GM23338 (cell line): ENCODE data around the gene PLA2G2E. TPM values are rescaled to one million over a fixed set of nuclear protein-coding genes. Genes with fewer than 3 reads are reported as not detected.

Source experiments
- ATAC-seq: fragments of 200-7000 bp; cut with Tn5 transposase; 3 replicates; pipeline ENCODE4 v1.9.1; 2020
- DNase-seq: peaks from one replicate; pipeline ENCODE4 v3.0.0-alpha.2; 2015; ENCODE audit warnings: low spot score
- H2AFZ ChIP-seq: fragments of 200-600 bp; sonication (generic); 2 replicates; pipeline ENCODE4 v1.8.0; 2016; ENCODE audit warnings: antibody characterized with exemption, mild to moderate bottlenecking, moderate library complexity
- H3F3A ChIP-seq: fragments of 200-600 bp; sonication (generic); replicated peaks from 2 replicates; pipeline ENCODE4 v1.8.0; 2017; ENCODE audit warnings: antibody characterized with exemption, mixed run types, low read depth
- H3K27ac ChIP-seq: fragments of 200-600 bp; sonication (generic); 2 replicates; pipeline ENCODE4 v1.6.1; 2016; ENCODE audit warnings: low read depth
- H3K27me3 ChIP-seq: fragments of 200-600 bp; sonication (generic); 2 replicates; pipeline ENCODE4 v1.8.0; 2016; ENCODE audit warnings: mild to moderate bottlenecking, mixed run types, moderate library complexity; ENCODE audit not compliant: insufficient read depth
- H3K36me3 ChIP-seq: fragments of 200-600 bp; sonication (generic); 2 replicates; pipeline ENCODE4 v1.8.0; 2016; ENCODE audit warnings: mild to moderate bottlenecking; ENCODE audit not compliant: insufficient read depth
- H3K4me1 ChIP-seq: fragments of 200-600 bp; sonication (generic); 2 replicates; pipeline ENCODE4 v1.8.0; 2016; ENCODE audit warnings: mild to moderate bottlenecking, moderate library complexity; ENCODE audit not compliant: insufficient read depth
- H3K4me2 ChIP-seq: fragments of 200-600 bp; sonication (generic); 2 replicates; pipeline ENCODE4 v1.7.1; 2017; ENCODE audit warnings: mixed run types
- H3K4me3 ChIP-seq: fragments of 200-600 bp; sonication (generic); 2 replicates; pipeline ENCODE4 v1.6.1; 2016; ENCODE audit warnings: mixed run types
- H3K79me2 ChIP-seq: fragments of 200-600 bp; sonication (generic); replicated peaks from 2 replicates; pipeline ENCODE4 v1.8.0; 2017; ENCODE audit warnings: mild to moderate bottlenecking; ENCODE audit not compliant: insufficient read depth
- H3K9me2 ChIP-seq: fragments of 200-600 bp; sonication (generic); 2 replicates; pipeline ENCODE4 v1.8.0; 2017; ENCODE audit not compliant: insufficient read depth
- H4K20me1 ChIP-seq: fragments of 200-600 bp; sonication (generic); replicated peaks from 2 replicates; pipeline ENCODE4 v1.8.0; 2017; ENCODE audit warnings: mild to moderate bottlenecking; ENCODE audit not compliant: insufficient read depth
- H3K27ac Mint-ChIP-seq: 2 replicates; pipeline ENCODE4 v1.8.0; 2020; ENCODE audit warnings: inconsistent platforms, mild to moderate bottlenecking, moderate library complexity, mixed read lengths
- H3K27me3 Mint-ChIP-seq: 3 replicates; pipeline ENCODE4 v1.8.0; 2022; ENCODE audit warnings: low read depth, mild to moderate bottlenecking, moderate library complexity, mixed read lengths, inconsistent platforms; ENCODE audit not compliant: insufficient read depth, poor library complexity
- H3K36me3 Mint-ChIP-seq: 3 replicates; pipeline ENCODE4 v1.8.0; 2021; ENCODE audit warnings: low read depth, mild to moderate bottlenecking, inconsistent platforms, moderate library complexity, mixed read lengths
- H3K4me1 Mint-ChIP-seq: 3 replicates; pipeline ENCODE4 v1.8.0; 2020; ENCODE audit warnings: mild to moderate bottlenecking, inconsistent platforms, mixed read lengths
- H3K4me3 Mint-ChIP-seq: 3 replicates; pipeline ENCODE4 v1.8.0; 2021; ENCODE audit warnings: moderate library complexity, mild to moderate bottlenecking, inconsistent platforms, mixed read lengths
- H3K9me3 Mint-ChIP-seq: 3 replicates; pipeline ENCODE4 v1.8.0; 2020; ENCODE audit warnings: moderate library complexity, mild to moderate bottlenecking, inconsistent platforms, mixed read lengths
- STAT1 ChIP-seq: IDR thresholded peaks from one replicate; pipeline ENCODE4 v1.6.1; 2016; ENCODE audit warnings: antibody characterized with exemption; ENCODE audit not compliant: unreplicated experiment
- polyA plus RNA-seq: library from polyadenylated mRNA; unstranded; fragments of >200 nt; fragmentation: Nextera tagmentation; extraction: Ambion mirVana; gene quantifications from 2 replicates; pipeline ENCODE4 v1.2.1, GENCODE V29; 2016
- total RNA-seq: library from RNA; depleted of rRNA; stranded (reverse); fragments of >200 nt; shearing (Covaris generic); gene quantifications from 2 replicates; pipeline ENCODE4 v1.2.3, GENCODE V29; 2014; rRNA removed
- TF ChIP-seq, protein P1 (sequence below), 2 experiments: fragments of 200-600 bp in 1 of 2; sonication (generic) in 1 of 2; conservative IDR thresholded peaks; 2 replicates each; pipeline versions ENCODE4 v1.5.1 to v1.6.1; 2016 to 2017; ENCODE audit warnings: antibody characterized with exemption in 2 of 2, low read depth in 2 of 2, mild to moderate bottlenecking in 2 of 2, moderate library complexity in 1 of 2

PLA2G2E gene
- total and polyA plus RNA-seq, 2 experiments from 2014 or later, result not detected

DNA sequence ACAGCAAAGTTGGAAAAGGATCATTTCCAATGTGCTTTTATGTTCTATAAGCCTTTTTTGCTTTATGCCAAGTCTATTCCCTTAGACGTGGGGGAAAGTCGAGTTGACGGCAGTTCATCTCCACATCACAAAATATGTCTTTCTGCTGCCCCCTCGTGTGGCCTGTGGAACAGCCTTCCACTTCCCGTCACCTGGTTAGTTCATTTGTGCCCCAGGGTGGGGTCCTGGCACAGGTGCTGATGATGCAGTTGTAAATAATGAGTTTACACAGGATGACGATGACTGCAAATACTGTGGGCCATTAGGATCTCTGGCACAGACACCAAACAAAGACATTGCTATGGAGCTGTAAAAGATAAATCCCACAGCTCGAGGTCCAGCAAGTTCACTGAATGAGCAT lies 51.2 kb downstream of the PLA2G2E start:
- no peak overlapping the region for H3K4me3 Mint-ChIP-seq
- H4K20me1 ChIP-seq, result no peaks in the 10 kb centered on the region
- H3F3A ChIP-seq, result no peaks in the 10 kb centered on the region
- no peak overlapping the region for H3K27ac Mint-ChIP-seq
- H3K4me1 ChIP-seq, result no peaks in the 10 kb centered on the region
- TF ChIP-seq STAT1, result no peak
- TF ChIP-seq, protein P1, sequence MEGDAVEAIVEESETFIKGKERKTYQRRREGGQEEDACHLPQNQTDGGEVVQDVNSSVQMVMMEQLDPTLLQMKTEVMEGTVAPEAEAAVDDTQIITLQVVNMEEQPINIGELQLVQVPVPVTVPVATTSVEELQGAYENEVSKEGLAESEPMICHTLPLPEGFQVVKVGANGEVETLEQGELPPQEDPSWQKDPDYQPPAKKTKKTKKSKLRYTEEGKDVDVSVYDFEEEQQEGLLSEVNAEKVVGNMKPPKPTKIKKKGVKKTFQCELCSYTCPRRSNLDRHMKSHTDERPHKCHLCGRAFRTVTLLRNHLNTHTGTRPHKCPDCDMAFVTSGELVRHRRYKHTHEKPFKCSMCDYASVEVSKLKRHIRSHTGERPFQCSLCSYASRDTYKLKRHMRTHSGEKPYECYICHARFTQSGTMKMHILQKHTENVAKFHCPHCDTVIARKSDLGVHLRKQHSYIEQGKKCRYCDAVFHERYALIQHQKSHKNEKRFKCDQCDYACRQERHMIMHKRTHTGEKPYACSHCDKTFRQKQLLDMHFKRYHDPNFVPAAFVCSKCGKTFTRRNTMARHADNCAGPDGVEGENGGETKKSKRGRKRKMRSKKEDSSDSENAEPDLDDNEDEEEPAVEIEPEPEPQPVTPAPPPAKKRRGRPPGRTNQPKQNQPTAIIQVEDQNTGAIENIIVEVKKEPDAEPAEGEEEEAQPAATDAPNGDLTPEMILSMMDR (conservative IDR thresholded peaks at IDR 0.05; ENCODE audit: low read depth in 2 of 2), result peak in 1 of 2 experiments; percentile 35; a peak in 2 of 4 replicates
- H3K9me2 ChIP-seq, result no peaks in the 10 kb centered on the region
- no peaks in the 10 kb centered on the region for H3K79me2 ChIP-seq
- no peak overlapping the region for H2AFZ ChIP-seq
- H3K4me3 ChIP-seq, result no peak overlapping the region
- no peak for DNase-seq
- H3K27me3 Mint-ChIP-seq, result no peaks in the 10 kb centered on the region
- no peak for ATAC-seq
- no peak overlapping the region for H3K27ac ChIP-seq
- H3K27me3 ChIP-seq, result no peaks in the 10 kb centered on the region
- H3K4me2 ChIP-seq, result no peak overlapping the region
- H3K9me3 Mint-ChIP-seq, result no peaks in the 10 kb centered on the region
- H3K36me3 Mint-ChIP-seq, result no peaks in the 10 kb centered on the region
- no peaks in the 10 kb centered on the region for H3K4me1 Mint-ChIP-seq
- H3K36me3 ChIP-seq, result no peaks in the 10 kb centered on the region

Other genes starting within 250 kb of the PLA2G2E start
- gene TMCO4, start 123.7 kb downstream of the PLA2G2E start, total RNA-seq, result 3.1 and 6.9 TPM in 2 replicates
- 2.6 and 3.9 TPM in 2 replicates for gene TMCO4, start 123.7 kb downstream of the PLA2G2E start, polyA plus RNA-seq
- not detected in 2 replicates for gene RNF186, start 108.3 kb downstream of the PLA2G2E start, total RNA-seq
- gene RNF186, start 108.3 kb downstream of the PLA2G2E start, polyA plus RNA-seq, result not detected in 2 replicates
- gene OTUD3, start 41.2 kb downstream of the PLA2G2E start, total RNA-seq, result 12.9 and 13.3 TPM in 2 replicates
- gene OTUD3, start 41.2 kb downstream of the PLA2G2E start, polyA plus RNA-seq, result 3.0 and 4.0 TPM in 2 replicates
- 0.97 TPM in 1 of 2 replicates, not detected in the other for gene PLA2G2A, start 56.0 kb upstream of the PLA2G2E start, total RNA-seq
- 0.55 and 1.3 TPM in 2 replicates for gene PLA2G2A, start 56.0 kb upstream of the PLA2G2E start, polyA plus RNA-seq
- gene PLA2G5, start 146.6 kb upstream of the PLA2G2E start, total RNA-seq, result 0.16 TPM in 1 of 2 replicates, not detected in the other
- not detected in 2 replicates for gene PLA2G5, start 146.6 kb upstream of the PLA2G2E start, polyA plus RNA-seq
- not detected in 2 replicates for gene PLA2G2D, start 195.9 kb upstream of the PLA2G2E start, total RNA-seq
- gene PLA2G2D, start 195.9 kb upstream of the PLA2G2E start, polyA plus RNA-seq, result not detected in 2 replicates
- gene PLA2G2F, start 215.7 kb upstream of the PLA2G2E start, total RNA-seq, result not detected in 2 replicates
- gene PLA2G2F, start 215.7 kb upstream of the PLA2G2E start, polyA plus RNA-seq, result not detected in 2 replicates